HCT116 (cell line): ENCODE measurements around the gene SAP30L. TPM values are rescaled to one million over a fixed set of nuclear protein-coding genes. Genes with fewer than 3 reads are reported as not detected.

Source experiments
- ATAC-seq: fragments of 200-7000 bp; cut with Tn5 transposase; 2 replicates; pipeline ENCODE4 v1.9.1; 2020; ENCODE audit warnings: mild to moderate bottlenecking, moderate library complexity
- BruUV-seq: library from RNA; stranded (reverse); fragments of 400-500 nt; replicated peaks from 2 replicates; lab custom pipeline; 2021; lab: Mats Ljungman, UMichigan
- CTCF ChIA-PET: fragments of 300-600 bp; sonication (Branson Sonifier 250); formaldehyde crosslinking; loops from one replicate; lab custom pipeline; 2021; ENCODE audit warnings: antibody characterized with exemption; lab: Charles Lee
- POLR2A ChIA-PET: fragments of 300-600, 350-600 bp; sonication (Branson Sonifier 250); formaldehyde crosslinking; loops from one replicate; lab custom pipeline; 2021; ENCODE audit warnings: antibody characterized with exemption; lab: Charles Lee
- RAD21 ChIA-PET, 2 experiments: fragments of 300-600 bp; sonication (Branson Sonifier 250); formaldehyde crosslinking; loops; one replicate each; lab custom pipeline; 2023; ENCODE audit warnings: low total read pairs in 2 of 2; ENCODE audit not compliant: uncharacterized antibody in 2 of 2, unreplicated experiment in 2 of 2, low non-redundant PET in 1 of 2; lab: Charles Lee
- DNase-seq: peaks from one replicate; pipeline ENCODE4 v3.0.0-alpha.2; 2010; ENCODE audit warnings: low read depth, low spot score
- H2AFZ ChIP-seq: fragments of 200-600 bp; shearing (Covaris generic), sonication (generic); 2 replicates; pipeline ENCODE4 v1.6.1; 2017; ENCODE audit warnings: low read depth, mixed run types, mixed read lengths, antibody characterized with exemption, low read length; ENCODE audit not compliant: poor library complexity, severe bottlenecking
- H3K27ac ChIP-seq: 2 replicates; pipeline ENCODE4 v1.5.1; 2012; ENCODE audit warnings: low read depth, low read length
- H3K27me3 ChIP-seq: fragments of 200-600 bp; sonication (generic); 2 replicates; pipeline ENCODE4 v1.6.1; 2016; ENCODE audit warnings: mixed run types, low read length, mixed read lengths; ENCODE audit not compliant: insufficient read depth
- H3K36me3 ChIP-seq, 2 experiments: fragments of 200-500 bp in 1 of 2; fragments of 200-600 bp in 1 of 2; sonication (Bioruptor generic) in 1 of 2; sonication (generic) in 1 of 2; 2 replicates each; pipeline versions ENCODE4 v1.5.1 to v1.6.1; 2014 to 2016; ENCODE audit warnings: low read length in 2 of 2, inconsistent platforms in 1 of 2, mixed read lengths in 1 of 2, mixed run types in 1 of 2; ENCODE audit not compliant: insufficient read depth in 2 of 2, control insufficient read depth in 1 of 2
- H3K4me1 ChIP-seq, 2 experiments: fragments of 200-600 bp in 1 of 2; sonication (generic) in 1 of 2; 2 replicates each; pipeline versions ENCODE4 v1.5.1 to v1.6.1; 2012 to 2017; ENCODE audit warnings: low read length in 2 of 2, inconsistent platforms in 1 of 2, mild to moderate bottlenecking in 1 of 2, mixed read lengths in 1 of 2, mixed run types in 1 of 2, moderate library complexity in 1 of 2; ENCODE audit not compliant: insufficient read depth in 2 of 2, control insufficient read depth in 1 of 2
- H3K4me2 ChIP-seq: fragments of 200-600 bp; sonication (generic); 2 replicates; pipeline ENCODE4 v1.6.1; 2017; ENCODE audit warnings: mixed run types, low read length, mixed read lengths
- H3K4me3 ChIP-seq, 2 experiments: fragments of 200-600 bp in 1 of 2; sonication (generic) in 1 of 2; replicated peaks in 1 of 2; 2 replicates each; pipeline ENCODE4 v1.5.1; 2011 to 2016; ENCODE audit warnings: low read length in 2 of 2, control low read depth in 1 of 2, low read depth in 1 of 2, mild to moderate bottlenecking in 1 of 2, mixed read lengths in 1 of 2, mixed run types in 1 of 2
- H3K79me2 ChIP-seq: fragments of 200-600 bp; sonication (generic); 2 replicates; pipeline ENCODE4 v1.6.1; 2017; ENCODE audit warnings: mild to moderate bottlenecking, mixed run types, low read length, moderate library complexity, mixed read lengths; ENCODE audit not compliant: insufficient read depth
- H3K9ac ChIP-seq: fragments of 200-600 bp; sonication (generic); 2 replicates; pipeline ENCODE4 v1.6.1; 2016; ENCODE audit warnings: low read length, mixed read lengths
- H3K9me2 ChIP-seq: fragments of 200-600 bp; sonication (generic), shearing (Covaris generic); 2 replicates; pipeline ENCODE4 v1.6.1; 2017; ENCODE audit warnings: mixed run types, mild to moderate bottlenecking, moderate library complexity; ENCODE audit not compliant: insufficient read depth
- H3K9me3 ChIP-seq, 2 experiments: fragments of 200-500 bp in 1 of 2; fragments of 200-600 bp in 1 of 2; sonication (Bioruptor generic) in 1 of 2; sonication (generic) in 1 of 2; 2 replicates each; pipeline ENCODE4 v1.6.1; 2014 to 2017; ENCODE audit warnings: low read length in 2 of 2, mixed read lengths in 2 of 2, inconsistent platforms in 1 of 2, low read depth in 1 of 2, mild to moderate bottlenecking in 1 of 2, mixed run types in 1 of 2, moderate library complexity in 1 of 2; ENCODE audit not compliant: control insufficient read depth in 1 of 2, insufficient read depth in 1 of 2
- H4K20me1 ChIP-seq: fragments of 200-600 bp; sonication (generic), shearing (Covaris generic); 2 replicates; pipeline ENCODE4 v1.6.1; 2017; ENCODE audit warnings: mixed run types, mild to moderate bottlenecking, moderate library complexity; ENCODE audit not compliant: insufficient read depth
- EGR1 ChIP-seq: IDR thresholded peaks from 2 replicates; pipeline ENCODE4 v1.6.1; 2012; ENCODE audit warnings: low read depth
- EZH2 ChIP-seq: fragments of 200-600 bp; sonication (generic); IDR thresholded peaks from 2 replicates; pipeline ENCODE4 v1.6.1; 2017; ENCODE audit warnings: antibody characterized with exemption, mixed run types
- JUND ChIP-seq: IDR thresholded peaks from 2 replicates; pipeline ENCODE4 v1.6.1; 2012
- POLR2AphosphoS5 ChIP-seq: IDR thresholded peaks from 2 replicates; pipeline ENCODE4 v1.6.1; 2011; ENCODE audit warnings: mild to moderate bottlenecking, low read depth, low read length, moderate library complexity
- TCF7L2 ChIP-seq: IDR thresholded peaks from 2 replicates; pipeline ENCODE4 v1.7.0; 2011; ENCODE audit warnings: borderline replicate concordance, inconsistent platforms; ENCODE audit not compliant: insufficient read depth, insufficient read length; ENCODE audit errors: extremely low read depth
- ZFX ChIP-seq: fragments of 450-650 bp; IDR thresholded peaks from 2 replicates; pipeline ENCODE4 v1.6.1; 2017
- intact Hi-C: fragments of 100-400 bp; cut with micrococcal nuclease; formaldehyde crosslinking; loops from 2 replicates; pipeline ENCODE4 v1.10.0; 2022
- total RNA-seq: library from RNA; stranded (reverse); gene quantifications from one replicate; pipeline ENCODE4 v1.2.1, GENCODE V29; 2021; ENCODE audit not compliant: unreplicated experiment
- TF ChIP-seq, protein P1 (sequence below): IDR thresholded peaks from 2 replicates; pipeline ENCODE4 v1.6.1; 2012
- TF ChIP-seq, protein P2 (sequence below): IDR thresholded peaks from 2 replicates; pipeline ENCODE4 v1.6.1; 2012; ENCODE audit warnings: low read depth
- TF ChIP-seq, protein P3 (sequence below), 3 experiments: fragments of 200-600 bp in 1 of 3; sonication (generic) in 1 of 3; IDR thresholded peaks in 2 of 3; conservative IDR thresholded peaks in 1 of 3; 2 replicates each; pipeline ENCODE4 v1.5.1; 2012 to 2017; ENCODE audit warnings: low read depth in 2 of 3, low read length in 2 of 3, antibody characterized with exemption in 1 of 3, borderline replicate concordance in 1 of 3, control low read depth in 1 of 3, mild to moderate bottlenecking in 1 of 3, mixed read lengths in 1 of 3, mixed run types in 1 of 3, moderate library complexity in 1 of 3; ENCODE audit not compliant: insufficient read depth in 1 of 3

Gene SAP30L
- total RNA-seq, 1 experiment from 2014 or later = 25.5 TPM

DNA sequence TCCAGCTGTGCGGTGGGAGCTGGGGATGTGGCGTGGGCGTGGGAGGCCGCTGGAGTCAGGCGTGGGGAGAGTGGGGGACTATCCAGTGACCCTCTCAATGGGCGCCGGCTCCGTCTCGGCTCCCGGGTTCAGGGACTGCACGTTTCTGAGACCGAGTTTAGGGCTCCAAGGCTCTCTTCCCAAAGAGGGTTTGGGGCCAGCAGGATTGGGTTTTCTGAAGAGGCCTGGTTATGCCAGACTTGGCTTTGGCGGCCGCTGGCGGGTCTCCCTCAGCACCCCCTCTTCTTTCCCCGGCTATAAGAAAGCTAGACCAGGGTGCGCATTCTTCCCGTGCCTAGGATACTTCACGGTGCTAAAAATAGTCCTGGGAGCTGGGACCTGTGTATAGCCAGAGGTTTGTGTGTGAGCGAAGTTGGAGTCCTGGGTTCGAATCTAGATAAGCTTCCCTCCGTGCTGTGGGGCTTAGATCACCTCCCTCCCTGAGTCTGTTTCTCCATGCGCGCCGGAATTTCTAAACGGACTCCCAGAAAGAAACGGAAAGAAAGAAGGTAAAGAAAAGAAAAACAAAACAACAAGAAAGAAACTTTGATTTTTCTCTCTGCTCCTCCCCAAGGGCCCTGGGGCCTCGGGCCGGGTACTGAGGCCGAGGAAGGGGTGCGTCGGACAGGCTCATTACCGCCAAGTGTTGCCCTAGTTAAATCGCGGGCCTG lies 27.2 kb downstream of the SAP30L start:
- TF ChIP-seq, protein P1, sequence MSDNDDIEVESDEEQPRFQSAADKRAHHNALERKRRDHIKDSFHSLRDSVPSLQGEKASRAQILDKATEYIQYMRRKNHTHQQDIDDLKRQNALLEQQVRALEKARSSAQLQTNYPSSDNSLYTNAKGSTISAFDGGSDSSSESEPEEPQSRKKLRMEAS = no peak
- no peak for TF ChIP-seq JUND
- no peak for TF ChIP-seq EGR1
- TF ChIP-seq TCF7L2 = no peak
- TF ChIP-seq, protein P2, sequence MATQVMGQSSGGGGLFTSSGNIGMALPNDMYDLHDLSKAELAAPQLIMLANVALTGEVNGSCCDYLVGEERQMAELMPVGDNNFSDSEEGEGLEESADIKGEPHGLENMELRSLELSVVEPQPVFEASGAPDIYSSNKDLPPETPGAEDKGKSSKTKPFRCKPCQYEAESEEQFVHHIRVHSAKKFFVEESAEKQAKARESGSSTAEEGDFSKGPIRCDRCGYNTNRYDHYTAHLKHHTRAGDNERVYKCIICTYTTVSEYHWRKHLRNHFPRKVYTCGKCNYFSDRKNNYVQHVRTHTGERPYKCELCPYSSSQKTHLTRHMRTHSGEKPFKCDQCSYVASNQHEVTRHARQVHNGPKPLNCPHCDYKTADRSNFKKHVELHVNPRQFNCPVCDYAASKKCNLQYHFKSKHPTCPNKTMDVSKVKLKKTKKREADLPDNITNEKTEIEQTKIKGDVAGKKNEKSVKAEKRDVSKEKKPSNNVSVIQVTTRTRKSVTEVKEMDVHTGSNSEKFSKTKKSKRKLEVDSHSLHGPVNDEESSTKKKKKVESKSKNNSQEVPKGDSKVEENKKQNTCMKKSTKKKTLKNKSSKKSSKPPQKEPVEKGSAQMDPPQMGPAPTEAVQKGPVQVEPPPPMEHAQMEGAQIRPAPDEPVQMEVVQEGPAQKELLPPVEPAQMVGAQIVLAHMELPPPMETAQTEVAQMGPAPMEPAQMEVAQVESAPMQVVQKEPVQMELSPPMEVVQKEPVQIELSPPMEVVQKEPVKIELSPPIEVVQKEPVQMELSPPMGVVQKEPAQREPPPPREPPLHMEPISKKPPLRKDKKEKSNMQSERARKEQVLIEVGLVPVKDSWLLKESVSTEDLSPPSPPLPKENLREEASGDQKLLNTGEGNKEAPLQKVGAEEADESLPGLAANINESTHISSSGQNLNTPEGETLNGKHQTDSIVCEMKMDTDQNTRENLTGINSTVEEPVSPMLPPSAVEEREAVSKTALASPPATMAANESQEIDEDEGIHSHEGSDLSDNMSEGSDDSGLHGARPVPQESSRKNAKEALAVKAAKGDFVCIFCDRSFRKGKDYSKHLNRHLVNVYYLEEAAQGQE = no peak
- no peak for TF ChIP-seq EZH2
- TF ChIP-seq ZFX = no peak
- TF ChIP-seq, protein P3, sequence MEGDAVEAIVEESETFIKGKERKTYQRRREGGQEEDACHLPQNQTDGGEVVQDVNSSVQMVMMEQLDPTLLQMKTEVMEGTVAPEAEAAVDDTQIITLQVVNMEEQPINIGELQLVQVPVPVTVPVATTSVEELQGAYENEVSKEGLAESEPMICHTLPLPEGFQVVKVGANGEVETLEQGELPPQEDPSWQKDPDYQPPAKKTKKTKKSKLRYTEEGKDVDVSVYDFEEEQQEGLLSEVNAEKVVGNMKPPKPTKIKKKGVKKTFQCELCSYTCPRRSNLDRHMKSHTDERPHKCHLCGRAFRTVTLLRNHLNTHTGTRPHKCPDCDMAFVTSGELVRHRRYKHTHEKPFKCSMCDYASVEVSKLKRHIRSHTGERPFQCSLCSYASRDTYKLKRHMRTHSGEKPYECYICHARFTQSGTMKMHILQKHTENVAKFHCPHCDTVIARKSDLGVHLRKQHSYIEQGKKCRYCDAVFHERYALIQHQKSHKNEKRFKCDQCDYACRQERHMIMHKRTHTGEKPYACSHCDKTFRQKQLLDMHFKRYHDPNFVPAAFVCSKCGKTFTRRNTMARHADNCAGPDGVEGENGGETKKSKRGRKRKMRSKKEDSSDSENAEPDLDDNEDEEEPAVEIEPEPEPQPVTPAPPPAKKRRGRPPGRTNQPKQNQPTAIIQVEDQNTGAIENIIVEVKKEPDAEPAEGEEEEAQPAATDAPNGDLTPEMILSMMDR (IDR thresholded peaks at IDR 0.05 in 2 of 3, conservative IDR thresholded peaks at IDR 0.05 in 1 of 3; ENCODE audit: borderline replicate concordance in 1 of 3, insufficient read depth in 1 of 3, low read depth in 2 of 3, low read length in 2 of 3) = no peak
- no peak for TF ChIP-seq POLR2AphosphoS5
- BruUV-seq = no TSS peak
- ATAC-seq (no peak), DNase-seq (no peak)
- no peak overlapping the region for H2AFZ ChIP-seq
- no peak overlapping the region for H3K4me3 ChIP-seq
- intact Hi-C loops = no loop called here
- no peaks in the 10 kb centered on the region for H3K27me3 ChIP-seq
- H4K20me1 ChIP-seq = no peaks in the 10 kb centered on the region
- CTCF ChIA-PET = no interaction called here
- H3K27ac ChIP-seq = no peak overlapping the region
- no peaks in the 10 kb centered on the region for H3K79me2 ChIP-seq
- no peak overlapping the region for H3K4me2 ChIP-seq
- no peaks in the 10 kb centered on the region for H3K9me3 ChIP-seq
- no peaks in the 10 kb centered on the region for H3K4me1 ChIP-seq
- no peaks in the 10 kb centered on the region for H3K9me2 ChIP-seq
- no peak overlapping the region for H3K9ac ChIP-seq
- POLR2A ChIA-PET = no interaction called here
- RAD21 ChIA-PET = no interaction called here
- H3K36me3 ChIP-seq = no peaks in the 10 kb centered on the region
